T follicular helper cell (primary cell): ENCODE measurements around the gene WDR49.
A peak's percentile ranks its signal among the peaks of the same experiment; 100 is the strongest.

Source experiments
- DNase-seq: peaks from one replicate; pipeline ENCODE4 v3.0.0-alpha.2; 2020; ENCODE audit warnings: low read depth
- total RNA-seq, 2 experiments: gene quantifications; one replicate each; lab custom pipeline; 2026; lab: John Stamatoyannopoulos, UW

Gene WDR49
- 0.43 to 0.84 reads per million in 2 experiments for total RNA-seq

GRCh38 chr3:167653760-167654159 is at the start of gene WDR49:
Gene WDR49 (minus strand): TSS chr3:167653942. CDS start chr3:167653425, 517 bp downstream.
- no peak for DNase-seq

- no peak for DNase-seq
Measured at GRCh38 chr3:167700926-167701325, 47.2 kb upstream of the WDR49 start.

GRCh38 chr3:167700046-167700445 is 46.3 kb upstream of the WDR49 start:
- DNase-seq = no peak

- DNase-seq = no peak
Measured at GRCh38 chr3:167694121-167694520, 40.4 kb upstream of the WDR49 start.

GRCh38 chr3:167691366-167691765 is 37.6 kb upstream of the WDR49 start:
- no peak for DNase-seq

- DNase-seq = peak; percentile 28
Measured at GRCh38 chr3:167684388-167684993, 30.7 kb upstream of the WDR49 start.

GRCh38 chr3:167679526-167679925 is 25.8 kb upstream of the WDR49 start:
- DNase-seq = no peak

- no peak for DNase-seq
Measured at GRCh38 chr3:167675848-167676247, 22.1 kb upstream of the WDR49 start.

- no peak for DNase-seq
Measured at GRCh38 chr3:167673221-167673620, 19.5 kb upstream of the WDR49 start.

- DNase-seq = no peak
Measured at GRCh38 chr3:167671878-167672427, 18.2 kb upstream of the WDR49 start.

GRCh38 chr3:167669699-167670098 is 16.0 kb upstream of the WDR49 start:
- DNase-seq = no peak

GRCh38 chr3:167668651-167669050 is 14.9 kb upstream of the WDR49 start:
- no peak for DNase-seq

GRCh38 chr3:167666563-167666962 is 12.8 kb upstream of the WDR49 start:
- DNase-seq = no peak

- DNase-seq = no peak
Measured at GRCh38 chr3:167662919-167663400, 9.2 kb upstream of the WDR49 start.

GRCh38 chr3:167657684-167658225 is 4.0 kb upstream of the WDR49 start:
- DNase-seq = no peak

GRCh38 chr3:167656821-167657220 is 3.1 kb upstream of the WDR49 start:
- no peak for DNase-seq

- no peak for DNase-seq
Measured at GRCh38 chr3:167653155-167653554, 587 bp downstream of the WDR49 start.

- no peak for DNase-seq
Measured at GRCh38 chr3:167651826-167652225, 1.9 kb downstream of the WDR49 start.

- no peak for DNase-seq
Measured at GRCh38 chr3:167650459-167650858, 3.3 kb downstream of the WDR49 start.

GRCh38 chr3:167649746-167650145 is 4.0 kb downstream of the WDR49 start:
- DNase-seq = no peak

GRCh38 chr3:167644611-167645010 is 9.1 kb downstream of the WDR49 start:
- DNase-seq = no peak

- DNase-seq = no peak
Measured at GRCh38 chr3:167631471-167631870, 22.3 kb downstream of the WDR49 start.

GRCh38 chr3:167626490-167626889 is 27.3 kb downstream of the WDR49 start:
- no peak for DNase-seq

GRCh38 chr3:167615030-167615429 is 38.7 kb downstream of the WDR49 start:
- no peak for DNase-seq
